Endodermal cell (in vitro differentiated cells): Measurements from ENCODE around the gene LRRC28. TPM values are rescaled to one million over a fixed set of nuclear protein-coding genes. Genes with fewer than 3 reads are reported as not detected.
A peak's percentile ranks its signal among the peaks of the same experiment; 100 is the strongest.

Experiments used
- DNase-seq: peaks from one replicate; pipeline ENCODE4 v3.0.0-alpha.2; 2017
- H3K27ac ChIP-seq: 2 replicates; pipeline ENCODE4 v1.5.1; 2013; ENCODE audit warnings: mild to moderate bottlenecking, low read depth, low read length, moderate library complexity
- H3K27me3 ChIP-seq: 2 replicates; pipeline ENCODE4 v1.6.1; 2013; ENCODE audit warnings: mild to moderate bottlenecking, low read length, moderate library complexity; ENCODE audit not compliant: insufficient read depth, control insufficient read depth, poor library complexity, severe bottlenecking
- H3K36me3 ChIP-seq: 2 replicates; pipeline ENCODE4 v1.7.0; 2013; ENCODE audit warnings: mild to moderate bottlenecking, low read length, moderate library complexity; ENCODE audit not compliant: control insufficient read depth, insufficient read depth
- H3K4me1 ChIP-seq: one replicate; pipeline ENCODE4 v1.7.0; 2013; ENCODE audit warnings: low read length; ENCODE audit not compliant: control insufficient read depth, insufficient read depth
- H3K4me3 ChIP-seq: 2 replicates; pipeline ENCODE4 v1.5.1; 2013; ENCODE audit warnings: mild to moderate bottlenecking, low read length, moderate library complexity
- H3K9ac ChIP-seq: 2 replicates; pipeline ENCODE4 v1.6.1; 2013; ENCODE audit warnings: mild to moderate bottlenecking, low read length, moderate library complexity; ENCODE audit not compliant: poor library complexity, severe bottlenecking; ENCODE audit errors: extremely low read depth
- H3K9me3 ChIP-seq: 2 replicates; pipeline ENCODE4 v1.6.1; 2013; ENCODE audit warnings: mild to moderate bottlenecking, low read length, moderate library complexity; ENCODE audit not compliant: control insufficient read depth
- H3K27ac Mint-ChIP-seq: 2 replicates; pipeline ENCODE4 v1.8.0; 2020; ENCODE audit warnings: mixed read lengths
- H3K27me3 Mint-ChIP-seq: 2 replicates; pipeline ENCODE4 v1.8.0; 2021; ENCODE audit warnings: mild to moderate bottlenecking, mixed read lengths; ENCODE audit not compliant: insufficient read depth
- H3K36me3 Mint-ChIP-seq: 2 replicates; pipeline ENCODE4 v1.8.0; 2020; ENCODE audit warnings: low read depth, mixed read lengths
- H3K4me1 Mint-ChIP-seq: 2 replicates; pipeline ENCODE4 v1.8.0; 2020; ENCODE audit warnings: mixed read lengths
- H3K4me3 Mint-ChIP-seq: 2 replicates; pipeline ENCODE4 v1.8.0; 2020; ENCODE audit warnings: mild to moderate bottlenecking, moderate library complexity, mixed read lengths
- H3K9me3 Mint-ChIP-seq: 2 replicates; pipeline ENCODE4 v1.8.0; 2020; ENCODE audit warnings: mild to moderate bottlenecking, mixed read lengths
- WGBS, 2 experiments: methylation state at CpG; one replicate each; pipeline versions ENCODE4 v1.1.5 to v1.1.7; 2013; ENCODE audit warnings: missing lambda C conversion rate in 2 of 2, mixed read lengths in 1 of 2; ENCODE audit not compliant: insufficient coverage in 1 of 2, insufficient read length in 1 of 2; 5-methylcytosine and 5-hydroxymethylcytosine counted together
- total RNA-seq, 2 donors: library from RNA; stranded (reverse); fragmentation: NEBNext Ultra II Directional in 1 of 2; extraction: Animal tissue kit (Norgen Biotek cat#: 25700) in 1 of 2; gene quantifications; 2 replicates in 1 of 2; 3 replicates in 1 of 2; pipeline ENCODE4 v1.2.1, GENCODE V29; 2021
- TF ChIP-seq, protein P1 (sequence below): fragments of 200-600 bp; sonication (generic); conservative IDR thresholded peaks from 2 replicates; pipeline ENCODE4 v1.5.0; 2021; ENCODE audit warnings: antibody characterized with exemption, mild to moderate bottlenecking

LRRC28 gene
- total RNA-seq, 2 donors from 2014 or later: 26.1 to 35.5 TPM

DNA sequence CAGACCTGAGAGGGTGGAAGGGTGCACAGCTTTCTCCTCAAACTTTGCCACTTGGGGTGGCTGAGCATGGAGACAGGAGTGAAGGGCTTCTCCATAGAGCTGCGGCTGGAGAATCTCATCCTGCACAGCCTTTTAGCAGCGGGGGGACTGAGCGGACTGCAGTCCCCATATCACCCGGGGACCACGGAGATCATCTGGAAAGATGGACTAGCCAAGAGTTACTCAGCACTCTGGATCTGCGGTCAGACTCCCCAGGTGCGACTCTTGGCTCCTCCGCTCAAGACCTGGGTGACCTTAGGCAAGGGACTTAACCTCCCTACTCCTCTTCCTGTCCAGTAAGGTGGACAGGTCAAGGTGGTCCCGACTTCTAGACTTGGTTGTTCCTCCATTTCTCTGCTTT lies 188.7 kb downstream of the LRRC28 start:
- peak; percentile 33 for DNase-seq
- H3K4me3 ChIP-seq: no peak overlapping the region
- no peak overlapping the region for H3K9ac ChIP-seq
- Mint-ChIP-seq H3K4me1 (peaks cover 5% of the 10 kb centered on the region), H3K27ac (no peak overlapping the region), H3K4me3 (no peak overlapping the region), H3K9me3 (no peaks in the 10 kb centered on the region), H3K36me3 (no peaks in the 10 kb centered on the region), H3K27me3 (no peaks in the 10 kb centered on the region)
- 90 to 92% methylated on average over 7 to 9 of the region's 9 CpGs for WGBS, 2 experiments
- H3K27ac ChIP-seq: no peak overlapping the region
- TF ChIP-seq, protein P1, sequence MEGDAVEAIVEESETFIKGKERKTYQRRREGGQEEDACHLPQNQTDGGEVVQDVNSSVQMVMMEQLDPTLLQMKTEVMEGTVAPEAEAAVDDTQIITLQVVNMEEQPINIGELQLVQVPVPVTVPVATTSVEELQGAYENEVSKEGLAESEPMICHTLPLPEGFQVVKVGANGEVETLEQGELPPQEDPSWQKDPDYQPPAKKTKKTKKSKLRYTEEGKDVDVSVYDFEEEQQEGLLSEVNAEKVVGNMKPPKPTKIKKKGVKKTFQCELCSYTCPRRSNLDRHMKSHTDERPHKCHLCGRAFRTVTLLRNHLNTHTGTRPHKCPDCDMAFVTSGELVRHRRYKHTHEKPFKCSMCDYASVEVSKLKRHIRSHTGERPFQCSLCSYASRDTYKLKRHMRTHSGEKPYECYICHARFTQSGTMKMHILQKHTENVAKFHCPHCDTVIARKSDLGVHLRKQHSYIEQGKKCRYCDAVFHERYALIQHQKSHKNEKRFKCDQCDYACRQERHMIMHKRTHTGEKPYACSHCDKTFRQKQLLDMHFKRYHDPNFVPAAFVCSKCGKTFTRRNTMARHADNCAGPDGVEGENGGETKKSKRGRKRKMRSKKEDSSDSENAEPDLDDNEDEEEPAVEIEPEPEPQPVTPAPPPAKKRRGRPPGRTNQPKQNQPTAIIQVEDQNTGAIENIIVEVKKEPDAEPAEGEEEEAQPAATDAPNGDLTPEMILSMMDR: no peak
- H3K27me3 ChIP-seq: no peaks in the 10 kb centered on the region
- H3K36me3 ChIP-seq: no peaks in the 10 kb centered on the region
- H3K4me1 ChIP-seq: peaks cover 5% of the 10 kb centered on the region
- H3K9me3 ChIP-seq: no peaks in the 10 kb centered on the region

Other genes with a start within 250 kb of the LRRC28 start
- not detected for gene PGPEP1L, start 243.7 kb upstream of the LRRC28 start, total RNA-seq
- gene SYNM, start 146.4 kb upstream of the LRRC28 start, total RNA-seq: 10 to 100 TPM in 1 of 2 donors, 1 to 10 TPM in 1; 2.3 to 12.5 TPM
- gene TTC23, start 1.9 kb upstream of the LRRC28 start, total RNA-seq: 10 to 100 TPM; 20.7 to 26.3 TPM